Measurements from ENCODE around the gene FAM43B.
A peak's percentile ranks its signal among the peaks of the same experiment; 100 is the strongest.

Gene FAM43B

DNA sequence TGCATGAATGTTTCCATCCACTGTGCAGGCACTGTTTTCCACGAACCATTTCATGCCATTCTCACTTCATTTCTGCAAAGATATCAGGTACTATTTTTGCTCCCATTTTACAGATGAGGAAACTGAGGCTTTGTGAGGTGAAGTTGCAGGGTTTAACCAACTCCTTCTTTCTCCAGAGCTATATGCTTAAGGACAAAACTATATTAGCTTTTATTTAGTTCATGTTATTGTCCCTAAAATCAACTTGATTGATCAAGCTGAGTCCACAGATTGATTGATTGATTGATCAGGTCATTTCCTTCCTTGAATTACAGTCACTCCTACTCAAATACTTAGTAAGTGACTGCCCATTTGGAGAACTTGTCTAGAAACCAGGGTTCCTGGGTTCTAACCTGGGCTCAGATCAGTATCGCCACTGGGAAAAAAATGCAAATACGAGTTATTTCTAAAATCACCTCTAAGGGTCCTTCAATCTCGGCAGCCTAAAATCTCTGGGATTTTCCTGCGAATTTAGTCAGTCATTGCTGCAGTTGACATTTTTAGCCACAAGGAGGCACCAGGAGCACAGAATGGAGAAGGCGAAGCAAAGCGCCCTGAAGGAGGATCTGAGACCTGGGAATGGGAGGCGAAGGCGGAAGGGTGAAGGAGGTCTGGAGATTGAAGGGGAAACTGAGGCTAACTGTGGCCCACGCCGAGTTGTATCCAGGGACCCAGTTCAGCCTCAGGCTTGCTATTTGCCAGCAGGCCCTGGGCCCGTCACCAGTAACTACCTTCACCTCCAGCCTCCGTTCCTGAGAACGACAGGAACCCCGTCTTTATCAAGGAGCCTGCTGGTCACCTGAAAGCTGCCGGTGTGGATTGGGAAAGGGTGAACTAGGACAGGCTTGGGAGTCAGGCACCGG is 30.2 kb upstream of the FAM43B start:
- H3K4me3 ChIP-seq (ENCODE audit: low read depth, low read length) = no peak overlapping the region
- TF ChIP-seq, protein P1, sequence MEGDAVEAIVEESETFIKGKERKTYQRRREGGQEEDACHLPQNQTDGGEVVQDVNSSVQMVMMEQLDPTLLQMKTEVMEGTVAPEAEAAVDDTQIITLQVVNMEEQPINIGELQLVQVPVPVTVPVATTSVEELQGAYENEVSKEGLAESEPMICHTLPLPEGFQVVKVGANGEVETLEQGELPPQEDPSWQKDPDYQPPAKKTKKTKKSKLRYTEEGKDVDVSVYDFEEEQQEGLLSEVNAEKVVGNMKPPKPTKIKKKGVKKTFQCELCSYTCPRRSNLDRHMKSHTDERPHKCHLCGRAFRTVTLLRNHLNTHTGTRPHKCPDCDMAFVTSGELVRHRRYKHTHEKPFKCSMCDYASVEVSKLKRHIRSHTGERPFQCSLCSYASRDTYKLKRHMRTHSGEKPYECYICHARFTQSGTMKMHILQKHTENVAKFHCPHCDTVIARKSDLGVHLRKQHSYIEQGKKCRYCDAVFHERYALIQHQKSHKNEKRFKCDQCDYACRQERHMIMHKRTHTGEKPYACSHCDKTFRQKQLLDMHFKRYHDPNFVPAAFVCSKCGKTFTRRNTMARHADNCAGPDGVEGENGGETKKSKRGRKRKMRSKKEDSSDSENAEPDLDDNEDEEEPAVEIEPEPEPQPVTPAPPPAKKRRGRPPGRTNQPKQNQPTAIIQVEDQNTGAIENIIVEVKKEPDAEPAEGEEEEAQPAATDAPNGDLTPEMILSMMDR (IDR thresholded peaks at IDR 0.05; ENCODE audit: insufficient read depth, low read depth, low read length, missing control alignments) = peak; percentile 84
- peak; percentile 61 for DNase-seq (ENCODE audit: low read depth)

DNA sequence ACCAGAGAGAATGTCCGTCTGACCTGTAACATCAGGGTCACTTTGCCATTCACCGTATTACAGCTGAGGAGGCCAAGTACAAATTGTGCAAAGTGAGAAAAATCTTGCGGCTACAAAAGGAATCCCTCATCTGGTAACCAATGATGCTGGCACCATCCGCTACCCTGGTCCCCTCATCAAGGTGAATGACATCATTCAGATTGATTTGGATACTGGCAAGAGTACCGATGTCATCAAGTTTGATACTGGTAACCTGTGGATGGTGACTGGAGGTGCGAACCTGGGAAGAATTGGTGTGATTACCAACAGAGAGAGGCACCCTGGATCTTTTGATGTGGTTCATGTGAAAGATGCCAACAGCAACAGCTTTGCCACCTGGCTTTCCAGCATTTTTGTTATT is 26.1 kb upstream of the FAM43B start:
- no peak overlapping the region for H3K4me3 ChIP-seq (ENCODE audit: low read depth, low read length)
- TF ChIP-seq, protein P1 (IDR thresholded peaks at IDR 0.05; ENCODE audit: insufficient read depth, low read depth, low read length, missing control alignments) = no peak
- no peak for DNase-seq (ENCODE audit: low read depth)

DNA sequence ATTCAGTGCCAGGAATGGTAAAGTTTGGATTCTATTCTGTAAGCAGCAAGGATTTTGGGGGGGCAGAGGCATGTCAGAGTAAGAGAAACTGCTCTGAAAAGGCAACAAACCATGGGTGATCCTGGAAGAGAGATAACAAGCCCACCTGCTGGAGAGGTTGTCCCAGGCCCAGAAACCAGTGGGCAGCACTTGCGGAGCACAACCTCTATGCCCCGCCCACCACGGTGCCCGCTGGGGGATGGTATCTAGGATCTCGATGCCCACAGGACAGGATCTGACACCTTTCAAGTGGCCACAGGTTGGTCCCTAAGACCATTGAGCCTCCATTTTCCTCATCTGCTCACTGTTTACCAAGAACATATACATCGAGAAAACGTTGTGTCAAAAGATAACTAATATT is 24.2 kb upstream of the FAM43B start:
- TF ChIP-seq, protein P1 (IDR thresholded peaks at IDR 0.05; ENCODE audit: insufficient read depth, low read depth, low read length, missing control alignments) = no peak
- no peak overlapping the region for H3K4me3 ChIP-seq (ENCODE audit: low read depth, low read length)
- DNase-seq (ENCODE audit: low read depth) = no peak

DNA sequence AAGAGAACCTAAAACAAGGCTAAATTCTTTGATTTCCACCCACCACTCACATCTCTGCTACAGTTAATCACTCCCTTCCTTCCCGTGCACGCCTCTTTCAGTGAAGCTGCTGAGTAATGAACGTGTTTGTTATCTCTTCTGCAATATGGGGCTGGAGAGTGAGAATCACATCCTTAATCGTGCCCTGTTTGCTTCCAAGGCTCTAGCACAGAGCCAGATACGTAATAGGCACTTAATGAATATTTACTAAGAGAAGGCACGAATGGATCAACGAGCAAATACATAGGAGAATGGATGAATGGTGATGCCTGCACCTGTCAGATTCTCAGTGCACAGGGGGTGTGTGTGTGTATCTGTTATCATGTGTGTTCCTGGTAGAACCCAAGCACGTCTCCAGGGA is 22.1 kb upstream of the FAM43B start:
- TF ChIP-seq, protein P1 (IDR thresholded peaks at IDR 0.05; ENCODE audit: insufficient read depth, low read depth, low read length, missing control alignments) = no peak
- DNase-seq (ENCODE audit: low read depth) = no peak
- H3K4me3 ChIP-seq (ENCODE audit: low read depth, low read length) = no peak overlapping the region

DNA sequence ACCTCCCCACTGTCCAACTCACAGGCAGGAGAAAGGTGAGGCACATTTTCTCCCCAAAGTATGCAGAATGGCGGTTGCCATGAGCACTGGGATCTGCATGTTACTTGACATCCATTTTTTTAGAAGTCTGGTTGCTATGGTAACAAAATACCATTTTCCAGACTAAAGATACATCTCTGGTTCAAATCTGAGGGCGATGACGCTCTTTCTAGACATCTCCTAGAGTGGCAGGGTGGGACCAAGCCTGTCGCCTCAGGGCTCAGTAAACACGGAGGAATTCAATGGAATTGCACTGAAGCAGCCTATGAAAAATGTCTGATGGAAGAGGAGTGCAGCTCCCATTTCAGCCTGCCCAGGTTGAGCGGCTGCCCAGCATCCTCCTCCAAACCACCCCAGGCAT is 21.5 kb upstream of the FAM43B start:
- H3K4me3 ChIP-seq (ENCODE audit: low read depth, low read length) = no peak overlapping the region
- DNase-seq (ENCODE audit: low read depth) = no peak
- TF ChIP-seq, protein P1 (IDR thresholded peaks at IDR 0.05; ENCODE audit: insufficient read depth, low read depth, low read length, missing control alignments) = no peak

DNA sequence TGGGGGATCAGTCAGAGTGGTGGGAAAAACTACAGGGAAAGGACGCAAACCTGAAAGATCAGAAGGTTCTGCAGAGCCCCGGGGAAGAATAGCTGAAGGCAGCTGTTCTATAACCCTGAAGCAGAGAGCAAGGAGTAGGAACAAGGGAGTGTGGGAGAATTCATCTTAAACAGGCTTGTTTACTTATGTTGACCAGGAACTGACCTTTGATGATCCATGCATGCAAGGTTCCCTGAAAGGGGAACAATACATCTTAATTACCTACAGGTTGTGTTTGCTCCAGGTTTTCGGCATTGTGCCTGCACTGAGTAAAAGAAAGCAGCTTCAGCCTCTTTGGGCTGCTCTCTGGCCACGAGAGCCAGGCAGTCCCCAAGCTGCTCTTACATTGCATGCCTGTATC is 18.7 kb upstream of the FAM43B start:
- TF ChIP-seq, protein P1 (IDR thresholded peaks at IDR 0.05; ENCODE audit: insufficient read depth, low read depth, low read length, missing control alignments) = no peak
- DNase-seq (ENCODE audit: low read depth) = no peak
- H3K4me3 ChIP-seq (ENCODE audit: low read depth, low read length) = no peak overlapping the region
